Testis (tissue), 3 donors: ENCODE data around the gene MACF1. TPM values are rescaled to one million over a fixed set of nuclear protein-coding genes. Genes with fewer than 3 reads are reported as not detected.

Source experiments
- DNase-seq: peaks from one replicate; pipeline ENCODE4 v3.0.0-alpha.2; 2019
- H3K27ac ChIP-seq, 2 donors: fragments of 200-600 bp; sonication (generic); one replicate each; pipeline ENCODE4 v1.5.1; 2019
- H3K27me3 ChIP-seq: fragments of 200-600 bp; sonication (generic); one replicate; pipeline ENCODE4 v1.5.1; 2019
- H3K36me3 ChIP-seq: fragments of 200-600 bp; sonication (generic); one replicate; pipeline ENCODE4 v1.5.1; 2017; ENCODE audit warnings: low read depth; ENCODE audit errors: missing control alignments
- H3K4me1 ChIP-seq: fragments of 200-600 bp; sonication (generic); one replicate; pipeline ENCODE4 v1.5.1; 2019
- H3K4me3 ChIP-seq, 2 donors: fragments of 200-600 bp; sonication (generic); one replicate each; pipeline ENCODE4 v1.5.1; 2017 to 2019
- H3K9me3 ChIP-seq: fragments of 200-600 bp; sonication (generic); one replicate; pipeline ENCODE4 v1.5.1; 2017
- CTCF ChIP-seq, 3 experiments: fragments of 450-650 bp in 2 of 3; fragments of 200-600 bp in 1 of 3; sonication (generic) in 1 of 3; IDR thresholded peaks; one replicate each; pipeline ENCODE4 v1.5.1; 2016 to 2019; ENCODE audit warnings: antibody characterized with exemption in 3 of 3, mild to moderate bottlenecking in 2 of 3, moderate library complexity in 1 of 3
- POLR2A ChIP-seq: fragments of 450-650 bp; IDR thresholded peaks from one replicate; pipeline ENCODE4 v1.6.1; 2017; ENCODE audit warnings: antibody characterized with exemption, mild to moderate bottlenecking, moderate library complexity
- WGBS, 2 donors: methylation state at CpG; one replicate each; pipeline ENCODE4 v1.1.5; 2018; 5-methylcytosine and 5-hydroxymethylcytosine counted together
- intact Hi-C: fragments of 100-400 bp; cut with DNase I; formaldehyde crosslinking; loops from one replicate; pipeline ENCODE4 v1.15.1; 2023; ENCODE audit warnings: low total_unique reads
- polyA plus RNA-seq: library from polyadenylated mRNA; stranded (reverse); fragments of 350-450 nt; fragmentation: Illumina TruSeq; extraction: RNeasy Lipid Tissue Mini Kit (QIAGEN cat#74804); gene quantifications from one replicate; pipeline ENCODE4 v1.2.3, GENCODE V29; 2014; ENCODE audit warnings: low read depth, low replicate concordance; ENCODE audit not compliant: insufficient read depth
- total RNA-seq, 2 donors: library from RNA; depleted of rRNA; stranded (reverse); fragments of >200 nt; gene quantifications; one replicate each; pipeline ENCODE4 v1.2.3, GENCODE V29; 2016

MACF1 gene
- total and polyA plus RNA-seq, 3 donors from 2014 or later: 136 to 494 (median 422) TPM

GRCh38 chr1:39333296-39333695 is 128.8 kb downstream of the MACF1 start:
- no peak for DNase-seq
- intact Hi-C loops: no loop called here
- H3K27me3 ChIP-seq: no peaks in the 10 kb centered on the region

GRCh38 chr1:39335216-39335615 is 130.7 kb downstream of the MACF1 start:
- 81 to 86% methylated on average over 3 of the region's 3 CpGs for WGBS, 2 donors
- intact Hi-C loops: no loop called here
- Histone ChIP-seq H3K4me1 (no peaks in the 10 kb centered on the region), H3K4me3 (no peak overlapping the region), H3K9me3 (no peaks in the 10 kb centered on the region), H3K27ac (no peak overlapping the region), H3K36me3 (no peaks in the 10 kb centered on the region), H3K27me3 (no peaks in the 10 kb centered on the region)
- TF ChIP-seq CTCF (IDR thresholded peaks at IDR 0.05) (no peak), POLR2A (no peak)
- no peak for DNase-seq

More at GRCh38 chr1:39333296-39333695, 128.8 kb downstream of the MACF1 start:
- Histone ChIP-seq H3K27ac (no peak overlapping the region), H3K4me3 (no peak overlapping the region), H3K36me3 (no peaks in the 10 kb centered on the region), H3K9me3 (no peaks in the 10 kb centered on the region), H3K4me1 (peaks cover 3% of the 10 kb centered on the region)
- TF ChIP-seq CTCF (IDR thresholded peaks at IDR 0.05): no peak
- no peak for TF ChIP-seq POLR2A
- 87 to 94% methylated on average over 4 of the region's 4 CpGs for WGBS, 2 donors

- Histone ChIP-seq H3K4me1 (no peaks in the 10 kb centered on the region), H3K9me3 (no peaks in the 10 kb centered on the region), H3K36me3 (no peaks in the 10 kb centered on the region), H3K27ac (no peak overlapping the region), H3K27me3 (no peaks in the 10 kb centered on the region), H3K4me3 (no peak overlapping the region)
- intact Hi-C loops: no loop called here
- WGBS, 2 donors: 84 to 86% methylated on average over 3 of the region's 3 CpGs
- no peak for DNase-seq
- TF ChIP-seq POLR2A (no peak), CTCF (IDR thresholded peaks at IDR 0.05) (no peak)
Observed at GRCh38 chr1:39337067-39337466, 132.6 kb downstream of the MACF1 start.

- DNase-seq: no peak
- WGBS, 2 donors: 87 to 93% methylated on average over 3 of the region's 3 CpGs
- Histone ChIP-seq H3K4me1 (no peaks in the 10 kb centered on the region), H3K4me3 (no peak overlapping the region), H3K36me3 (no peaks in the 10 kb centered on the region), H3K27ac (no peak overlapping the region), H3K9me3 (no peaks in the 10 kb centered on the region), H3K27me3 (no peaks in the 10 kb centered on the region)
- TF ChIP-seq POLR2A (no peak), CTCF (IDR thresholded peaks at IDR 0.05) (no peak)
- intact Hi-C loops: no loop called here
Observed at GRCh38 chr1:39342776-39343175, 138.3 kb downstream of the MACF1 start.

GRCh38 chr1:39344394-39345154 is 140.1 kb downstream of the MACF1 start:
- intact Hi-C loops: no loop called here
- 85 to 87% methylated on average over 12 of the region's 12 CpGs for WGBS, 2 donors
- no peaks in the 10 kb centered on the region for H3K4me1 ChIP-seq

More at GRCh38 chr1:39344394-39345154, 140.1 kb downstream of the MACF1 start:
- H3K9me3 ChIP-seq: no peaks in the 10 kb centered on the region
- DNase-seq: no peak
- H3K36me3 ChIP-seq: no peaks in the 10 kb centered on the region
- no peak overlapping the region for H3K27ac ChIP-seq
- TF ChIP-seq POLR2A: no peak
- TF ChIP-seq CTCF (IDR thresholded peaks at IDR 0.05): no peak
- H3K4me3 ChIP-seq: no peak overlapping the region
- no peaks in the 10 kb centered on the region for H3K27me3 ChIP-seq
